ENCODE measurements around the gene PDZD4. TPM values are rescaled to one million over a fixed set of nuclear protein-coding genes. Genes with fewer than 3 reads are reported as not detected.

The PDZD4 gene
- total and polyA plus RNA-seq, 12 donors = 0.69 to 39.2 (median 3.7) TPM

DNA sequence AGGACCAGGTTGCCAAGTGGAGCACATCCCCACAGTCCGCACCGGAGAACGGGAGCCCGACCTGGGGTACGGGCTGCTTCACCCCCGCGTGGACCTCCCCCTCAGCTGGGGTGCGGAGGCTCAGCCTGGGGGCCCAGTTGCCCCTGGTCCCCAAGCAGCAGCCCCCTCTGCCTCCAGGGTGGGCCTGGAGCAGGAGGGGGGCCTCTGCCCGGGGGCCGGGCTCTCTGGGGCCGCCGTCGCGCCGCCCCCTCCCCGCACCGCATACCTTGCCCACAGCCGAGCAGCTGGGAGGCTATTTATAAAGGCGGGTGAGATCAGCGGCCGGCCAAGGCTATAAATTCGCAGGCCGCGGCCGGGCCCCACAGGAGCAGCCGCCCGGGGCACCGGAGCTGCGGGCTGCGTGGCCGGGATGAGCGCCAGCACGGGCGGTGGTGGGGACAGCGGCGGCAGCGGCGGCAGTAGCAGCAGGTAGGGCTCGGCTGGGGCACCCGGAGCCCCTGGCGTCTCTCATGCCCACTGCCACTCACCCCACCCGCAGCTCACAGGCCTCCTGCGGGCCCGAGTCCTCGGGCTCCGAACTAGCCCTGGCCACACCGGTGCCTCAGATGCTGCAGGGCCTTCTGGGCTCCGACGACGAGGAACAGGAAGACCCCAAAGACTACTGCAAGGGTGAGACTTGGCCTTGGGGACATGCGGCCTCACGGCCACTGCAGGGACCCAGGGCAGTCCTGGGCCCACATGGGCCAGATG, 49.5 kb downstream of the PDZD4 start, which contains the start of gene SRPK3:
TSS of gene SRPK3 (plus strand) at position 364 of the 750 bp plus-strand sequence. CDS start at position 410, 46 bp downstream.
- WGBS, 4 donors = 7 to 67% (median 53%) methylated on average over 5 to 52 of the region's 52 CpGs; no CpG with 5 or more reads in 1 of the 4 donors
- no peaks in the 10 kb centered on the region for H3K27me3 ChIP-seq
- H3K27ac ChIP-seq = peak within 1 kb of the TSS in 2 of 5 donors; percentile 40 to 58
- H3K36me3 ChIP-seq (replicated peaks in 1 of 2) = peaks cover 0 to 9% of the 10 kb centered on the region in 2 donors
- peak within 1 kb of the TSS in 1 of 4 donors; percentile 11 for H3K4me3 ChIP-seq
- no peaks in the 10 kb centered on the region for H3K9me3 ChIP-seq (replicated peaks in 1 of 3)
- DNase-seq = peak in 5 of 7 donors; percentile 37 to 75 (median 63)
- intact Hi-C loops (cut with DNase I) = no loop called here
- H3K4me1 ChIP-seq (replicated peaks in 1 of 2) = peaks cover 0 to 5% of the 10 kb centered on the region in 2 donors
- peak in 1 of 2 donors; percentile 24 for TF ChIP-seq POLR2A (IDR thresholded peaks at IDR 0.05)
- TF ChIP-seq, protein P1, sequence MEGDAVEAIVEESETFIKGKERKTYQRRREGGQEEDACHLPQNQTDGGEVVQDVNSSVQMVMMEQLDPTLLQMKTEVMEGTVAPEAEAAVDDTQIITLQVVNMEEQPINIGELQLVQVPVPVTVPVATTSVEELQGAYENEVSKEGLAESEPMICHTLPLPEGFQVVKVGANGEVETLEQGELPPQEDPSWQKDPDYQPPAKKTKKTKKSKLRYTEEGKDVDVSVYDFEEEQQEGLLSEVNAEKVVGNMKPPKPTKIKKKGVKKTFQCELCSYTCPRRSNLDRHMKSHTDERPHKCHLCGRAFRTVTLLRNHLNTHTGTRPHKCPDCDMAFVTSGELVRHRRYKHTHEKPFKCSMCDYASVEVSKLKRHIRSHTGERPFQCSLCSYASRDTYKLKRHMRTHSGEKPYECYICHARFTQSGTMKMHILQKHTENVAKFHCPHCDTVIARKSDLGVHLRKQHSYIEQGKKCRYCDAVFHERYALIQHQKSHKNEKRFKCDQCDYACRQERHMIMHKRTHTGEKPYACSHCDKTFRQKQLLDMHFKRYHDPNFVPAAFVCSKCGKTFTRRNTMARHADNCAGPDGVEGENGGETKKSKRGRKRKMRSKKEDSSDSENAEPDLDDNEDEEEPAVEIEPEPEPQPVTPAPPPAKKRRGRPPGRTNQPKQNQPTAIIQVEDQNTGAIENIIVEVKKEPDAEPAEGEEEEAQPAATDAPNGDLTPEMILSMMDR (IDR thresholded peaks at IDR 0.05) = no peak

DNA sequence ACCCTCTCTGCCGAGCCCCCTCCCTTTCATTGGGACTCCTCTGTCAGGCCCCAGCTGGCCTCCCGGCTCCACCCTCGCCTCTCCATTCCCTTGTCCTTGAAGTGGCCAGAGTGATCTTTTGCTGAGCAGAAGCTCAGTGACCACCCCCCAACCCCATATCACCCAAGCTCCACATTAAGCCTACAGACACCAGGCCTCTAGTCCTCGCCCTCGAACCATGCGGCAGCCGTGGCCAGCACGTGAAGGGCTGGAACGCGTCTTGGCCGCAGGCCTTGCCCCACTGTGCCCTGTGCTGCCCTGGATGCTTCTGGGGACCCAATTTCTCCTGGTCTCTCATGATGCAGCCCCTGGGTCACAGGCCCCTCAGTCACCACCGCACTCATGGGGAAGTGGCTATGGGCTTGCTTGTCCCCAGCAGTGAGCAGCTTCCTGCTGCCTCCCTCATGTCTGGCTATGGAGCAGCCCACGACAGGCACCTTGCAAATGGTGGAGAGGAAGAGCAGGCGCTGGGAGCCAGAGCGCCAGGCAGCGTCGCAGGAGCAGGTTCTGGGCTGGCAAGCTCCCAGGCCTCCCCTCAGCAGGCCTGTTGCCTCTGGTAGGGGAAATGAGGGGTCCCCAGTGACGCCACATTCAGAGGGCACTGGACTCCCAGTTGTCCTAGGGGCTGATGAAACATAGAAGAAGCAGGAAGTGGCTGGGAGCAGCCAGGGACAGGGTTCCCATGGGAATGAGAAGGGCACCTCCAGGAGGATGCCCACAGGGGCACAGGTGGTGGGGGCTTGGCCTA, 50.3 kb downstream of the PDZD4 start:
- DNase-seq = no peak
- TF ChIP-seq POLR2A (IDR thresholded peaks at IDR 0.05) = no peak
- TF ChIP-seq, protein P1 (IDR thresholded peaks at IDR 0.05) = no peak
- H3K27me3 ChIP-seq = no peaks in the 10 kb centered on the region
- peak overlapping the region in 2 of 5 donors; percentile 10 to 58 for H3K27ac ChIP-seq
- H3K9me3 ChIP-seq (replicated peaks in 1 of 3) = no peaks in the 10 kb centered on the region
- peaks cover 0 to 5% of the 10 kb centered on the region in 2 donors for H3K36me3 ChIP-seq (replicated peaks in 1 of 2)
- H3K4me3 ChIP-seq = no peak overlapping the region
- intact Hi-C loops (cut with DNase I) = no loop called here
- H3K4me1 ChIP-seq (replicated peaks in 1 of 2) = peaks cover 0 to 5% of the 10 kb centered on the region in 2 donors
- 48 to 81% (median 77%) methylated on average over 3 to 18 of the region's 18 CpGs for WGBS, 4 donors

DNA sequence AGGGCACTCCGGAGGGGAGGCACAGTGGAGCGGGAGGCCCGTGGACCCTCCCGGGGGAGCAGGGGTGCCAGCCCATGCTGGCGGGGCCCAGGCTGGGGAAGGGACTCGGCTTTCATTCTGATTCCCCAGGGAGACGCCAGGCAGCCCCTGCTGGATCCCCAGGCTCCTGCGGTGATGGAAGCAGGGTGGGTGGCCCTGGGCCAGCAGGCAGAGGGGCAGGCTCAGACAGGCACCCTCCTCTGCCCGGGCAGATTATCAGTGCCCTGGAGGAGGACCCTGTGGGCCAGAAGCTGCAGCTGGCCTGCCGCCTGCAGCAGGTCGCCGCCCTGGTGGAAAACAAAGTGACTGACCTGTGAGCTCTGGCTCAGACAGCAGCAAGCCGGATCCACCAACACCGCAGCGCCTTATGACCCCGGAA, 51.7 kb downstream of the PDZD4 start:
- H3K9me3 ChIP-seq (replicated peaks in 1 of 3) = no peaks in the 10 kb centered on the region

More for the DNA sequence above, 51.7 kb downstream of the PDZD4 start:
- intact Hi-C loops (cut with DNase I) = no loop called here
- no peak overlapping the region for H3K4me3 ChIP-seq
- no peak for TF ChIP-seq POLR2A (IDR thresholded peaks at IDR 0.05)
- TF ChIP-seq, protein P1 (IDR thresholded peaks at IDR 0.05) = no peak
- DNase-seq = no peak
- H3K27me3 ChIP-seq = no peaks in the 10 kb centered on the region
- no peak overlapping the region for H3K27ac ChIP-seq
- peaks cover 0 to 6% of the 10 kb centered on the region in 2 donors for H3K36me3 ChIP-seq (replicated peaks in 1 of 2)
- H3K4me1 ChIP-seq (replicated peaks in 1 of 2) = peaks cover 0 to 5% of the 10 kb centered on the region in 2 donors
- 67 to 90% (median 82%) methylated on average over 1 to 16 of the region's 16 CpGs for WGBS, 4 donors
